H1 (cell line): ENCODE results near the gene PPP4R3A. TPM values are rescaled to one million over a fixed set of nuclear protein-coding genes. Genes with fewer than 3 reads are reported as not detected.

ENCODE experiments used
- BCL11A ChIP-seq, 2 experiments: IDR thresholded peaks; one replicate each; pipeline ENCODE4 v1.6.1; 2011; ENCODE audit warnings: low read depth in 2 of 2, low read length in 2 of 2, mild to moderate bottlenecking in 2 of 2
- CHD2 ChIP-seq: IDR thresholded peaks from 2 replicates; pipeline ENCODE4 v1.6.1; 2012; ENCODE audit warnings: low read length, improper control_type of control experiment
- CTBP2 ChIP-seq: IDR thresholded peaks from 2 replicates; pipeline ENCODE4 v1.7.0; 2011; ENCODE audit warnings: borderline replicate concordance, mild to moderate bottlenecking, moderate library complexity, mixed read lengths, low read length; ENCODE audit not compliant: insufficient read depth, insufficient read length
- EGR1 ChIP-seq: IDR thresholded peaks from 2 replicates; pipeline ENCODE4 v1.6.1; 2011; ENCODE audit warnings: low read depth, low read length, borderline replicate concordance
- SIX5 ChIP-seq: IDR thresholded peaks from 2 replicates; pipeline ENCODE4 v1.6.1; 2011; ENCODE audit warnings: mild to moderate bottlenecking, low read depth, low read length
- polyA plus RNA-seq, 7 experiments: library from polyadenylated mRNA; depleted of rRNA in 3 of 7; stranded (reverse) in 5 of 7; unstranded in 2 of 7; fragments of >200 nt in 5 of 7; fragments of 200-250 nt in 2 of 7; gene quantifications; 1 replicate in 5 of 7; 2 replicates in 1 of 7; 4 replicates in 1 of 7; pipeline versions ENCODE4 v1.2.1 to v1.2.3, GENCODE V29; 2011 to 2013; ENCODE audit warnings: missing spikeins in 2 of 7, mixed read lengths in 2 of 7
- total RNA-seq: library from RNA; stranded (reverse); fragmentation: NEBNext Ultra II Directional; extraction: Animal tissue kit (Norgen Biotek cat#: 25700); gene quantifications from 2 replicates; pipeline ENCODE4 v1.2.1, GENCODE V29; 2021
- TF ChIP-seq, protein P1 (sequence below), 3 experiments: IDR thresholded peaks; 1 replicate in 2 of 3; 2 replicates in 1 of 3; pipeline versions ENCODE4 v1.5.1 to v1.6.1; 2011; ENCODE audit warnings: low read length in 3 of 3, mild to moderate bottlenecking in 3 of 3, inconsistent platforms in 2 of 3, low read depth in 1 of 3, moderate library complexity in 1 of 3; ENCODE audit not compliant: insufficient read depth in 1 of 3; ENCODE audit errors: control extremely low read depth in 1 of 3

Gene PPP4R3A
- total and polyA plus RNA-seq, 2 of the 8 experiments (the other 6 are each of a cell fraction or from before 2014, with no cell fraction given), result 31.7 to 122 TPM

DNA sequence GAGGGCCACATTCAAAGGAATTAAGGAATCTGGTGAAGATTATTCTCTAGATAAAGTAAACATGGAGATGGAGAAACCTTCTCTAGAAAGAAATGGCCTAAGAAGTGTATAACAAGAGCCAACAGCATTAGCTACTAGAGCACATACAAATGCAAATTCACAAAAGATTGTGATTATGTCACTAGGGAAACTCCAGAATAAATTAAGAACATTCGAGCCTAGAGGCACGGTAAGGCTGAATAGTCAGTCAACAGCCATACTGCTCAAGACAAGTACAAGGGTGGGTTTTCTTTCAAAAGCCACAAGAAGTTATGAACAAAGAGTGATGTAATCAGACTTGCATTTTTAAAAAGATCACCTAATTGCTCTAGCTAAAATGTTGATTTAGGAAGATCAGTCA lies 25.4 kb downstream of the PPP4R3A start (continued):
- TF ChIP-seq, protein P1, sequence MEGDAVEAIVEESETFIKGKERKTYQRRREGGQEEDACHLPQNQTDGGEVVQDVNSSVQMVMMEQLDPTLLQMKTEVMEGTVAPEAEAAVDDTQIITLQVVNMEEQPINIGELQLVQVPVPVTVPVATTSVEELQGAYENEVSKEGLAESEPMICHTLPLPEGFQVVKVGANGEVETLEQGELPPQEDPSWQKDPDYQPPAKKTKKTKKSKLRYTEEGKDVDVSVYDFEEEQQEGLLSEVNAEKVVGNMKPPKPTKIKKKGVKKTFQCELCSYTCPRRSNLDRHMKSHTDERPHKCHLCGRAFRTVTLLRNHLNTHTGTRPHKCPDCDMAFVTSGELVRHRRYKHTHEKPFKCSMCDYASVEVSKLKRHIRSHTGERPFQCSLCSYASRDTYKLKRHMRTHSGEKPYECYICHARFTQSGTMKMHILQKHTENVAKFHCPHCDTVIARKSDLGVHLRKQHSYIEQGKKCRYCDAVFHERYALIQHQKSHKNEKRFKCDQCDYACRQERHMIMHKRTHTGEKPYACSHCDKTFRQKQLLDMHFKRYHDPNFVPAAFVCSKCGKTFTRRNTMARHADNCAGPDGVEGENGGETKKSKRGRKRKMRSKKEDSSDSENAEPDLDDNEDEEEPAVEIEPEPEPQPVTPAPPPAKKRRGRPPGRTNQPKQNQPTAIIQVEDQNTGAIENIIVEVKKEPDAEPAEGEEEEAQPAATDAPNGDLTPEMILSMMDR (IDR thresholded peaks at IDR 0.05; ENCODE audit: control extremely low read depth in 1 of 3, insufficient read depth in 1 of 3, low read depth in 1 of 3, low read length in 3 of 3), result no peak
- TF ChIP-seq CHD2 (no peak), SIX5 (no peak), CTBP2 (no peak), EGR1 (no peak), BCL11A (IDR thresholded peaks at IDR 0.05; ENCODE audit: low read depth in 2 of 2, low read length in 2 of 2) (no peak)
